ENCODE results near the gene ACTN2.

The ACTN2 gene

DNA sequence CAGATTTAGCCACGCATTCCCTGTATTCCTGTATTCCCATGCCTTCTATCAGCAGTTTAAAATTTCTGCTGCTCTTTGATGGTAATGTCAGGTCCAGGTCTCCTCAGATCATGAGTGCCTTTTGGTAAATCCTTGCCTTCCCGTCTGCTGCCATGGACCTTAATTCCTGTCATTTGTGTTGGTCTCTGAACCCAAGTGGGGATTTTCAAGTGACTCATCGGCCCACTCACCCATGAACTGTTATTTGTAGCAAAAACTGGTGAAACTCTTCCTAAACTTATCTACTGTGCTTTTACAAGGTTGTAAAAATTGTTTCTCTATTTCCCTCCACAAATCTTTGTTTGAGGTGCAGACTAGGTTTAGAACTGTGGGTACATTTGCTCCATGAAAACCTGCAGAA, 47.4 kb downstream of the ACTN2 start:
- DNase-seq (ENCODE audit: extremely low spot score, insufficient read length, low read depth) = no peak
- FAIRE-seq = no peak

- FAIRE-seq (no peak), DNase-seq (ENCODE audit: extremely low spot score, insufficient read length, low read depth) (no peak)
These were observed 48.0 kb downstream of the ACTN2 start for GRCh38 chr1:236734141-236734765.

DNA sequence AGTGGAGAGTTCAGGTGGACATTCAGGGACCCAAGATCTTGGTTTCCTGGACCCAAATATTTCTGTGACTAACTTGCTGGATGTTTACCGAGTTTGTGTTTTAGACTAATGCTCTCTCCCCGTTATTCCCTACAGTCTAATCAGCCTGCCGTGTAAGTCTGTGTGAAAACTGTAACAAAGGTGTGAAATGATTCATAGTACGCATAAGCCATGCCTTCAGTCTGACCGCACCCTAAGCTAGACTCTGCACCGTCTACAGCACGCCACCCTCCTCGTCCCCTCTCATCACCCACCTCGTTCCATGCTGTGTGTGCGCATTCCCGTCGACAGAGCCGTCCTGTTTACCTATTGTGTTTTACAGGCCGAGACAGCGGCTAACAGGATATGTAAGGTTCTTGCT, 50.5 kb downstream of the ACTN2 start:
- FAIRE-seq (no peak), DNase-seq (ENCODE audit: extremely low spot score, insufficient read length, low read depth) (no peak)

DNA sequence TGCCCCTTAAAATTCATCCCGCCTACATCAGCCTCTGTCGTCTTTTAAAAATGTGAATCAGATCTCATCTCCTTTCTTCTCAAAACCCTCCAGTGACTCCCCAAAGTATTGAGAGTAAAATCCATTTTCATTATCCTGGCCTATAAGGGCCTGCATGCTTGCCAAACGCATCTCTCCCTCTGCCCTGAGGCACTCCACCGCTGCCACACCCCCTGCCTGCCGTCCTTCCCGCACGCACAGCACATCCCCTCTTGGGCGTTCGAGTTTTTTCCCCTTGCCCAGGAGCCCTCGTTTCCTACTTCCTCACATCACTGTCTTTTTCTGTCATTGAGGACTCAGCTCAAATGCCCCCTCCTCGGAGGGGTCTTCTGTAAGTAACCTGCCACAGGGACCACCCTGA, 55.5 kb downstream of the ACTN2 start:
- FAIRE-seq (no peak), DNase-seq (ENCODE audit: extremely low spot score, insufficient read length, low read depth) (no peak)

DNA sequence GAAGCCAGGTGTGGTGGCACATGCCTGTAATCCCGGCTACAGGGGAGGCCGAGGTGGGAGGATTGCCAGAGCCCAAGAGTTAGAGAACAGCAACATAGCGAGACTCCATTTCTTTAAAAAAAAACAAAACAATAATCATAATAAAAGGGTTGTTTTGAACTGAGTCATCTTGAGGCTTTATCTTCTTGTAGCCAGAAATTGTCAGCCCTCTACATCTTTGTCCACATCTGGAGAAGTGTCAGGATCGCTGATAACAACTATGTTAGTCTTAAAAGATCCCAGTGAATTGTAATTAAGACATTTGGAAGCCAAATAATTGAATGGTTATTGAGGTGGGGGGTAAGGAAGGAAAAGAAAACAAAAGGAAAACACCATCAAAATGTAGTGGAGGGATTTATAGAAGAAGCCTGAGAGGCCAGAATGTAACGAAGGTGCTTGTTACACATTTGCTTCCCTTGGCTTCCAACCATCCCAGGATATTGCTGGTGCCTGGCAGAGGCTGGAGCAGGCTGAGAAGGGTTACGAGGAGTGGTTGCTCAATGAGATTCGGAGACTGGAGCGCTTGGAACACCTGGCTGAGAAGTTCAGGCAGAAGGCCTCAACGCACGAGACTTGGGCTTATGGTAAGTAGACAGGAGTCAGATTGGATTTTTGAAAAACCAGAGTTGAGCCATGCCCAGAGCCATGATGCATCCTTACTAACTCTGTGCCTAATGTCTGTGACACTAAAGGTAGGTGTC, 56.3 kb downstream of the ACTN2 start:
- no peak for DNase-seq (ENCODE audit: extremely low spot score, insufficient read length, low read depth)
- FAIRE-seq = no peak

DNA sequence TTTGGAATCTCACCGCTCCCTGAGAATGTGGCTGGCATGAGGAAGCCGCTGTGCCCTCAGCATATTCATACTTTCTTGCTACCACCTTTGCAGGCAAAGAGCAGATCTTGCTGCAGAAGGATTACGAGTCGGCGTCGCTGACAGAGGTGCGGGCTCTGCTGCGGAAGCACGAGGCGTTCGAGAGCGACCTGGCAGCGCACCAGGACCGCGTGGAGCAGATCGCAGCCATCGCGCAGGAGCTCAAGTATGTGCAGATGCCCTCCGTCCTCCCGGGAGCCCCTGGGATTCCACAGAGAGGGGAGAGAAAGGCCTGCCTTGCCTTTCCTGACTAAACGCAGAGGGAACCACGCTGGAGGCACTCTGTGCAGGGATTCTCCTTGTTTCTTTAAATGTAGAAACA, 58.2 kb downstream of the ACTN2 start:
- FAIRE-seq = no peak
- no peak for DNase-seq (ENCODE audit: extremely low spot score, insufficient read length, low read depth)

GRCh38 chr1:236746785-236747184, 60.5 kb downstream of the ACTN2 start:
- no peak for FAIRE-seq
- no peak for DNase-seq (ENCODE audit: extremely low spot score, insufficient read length, low read depth)

DNA sequence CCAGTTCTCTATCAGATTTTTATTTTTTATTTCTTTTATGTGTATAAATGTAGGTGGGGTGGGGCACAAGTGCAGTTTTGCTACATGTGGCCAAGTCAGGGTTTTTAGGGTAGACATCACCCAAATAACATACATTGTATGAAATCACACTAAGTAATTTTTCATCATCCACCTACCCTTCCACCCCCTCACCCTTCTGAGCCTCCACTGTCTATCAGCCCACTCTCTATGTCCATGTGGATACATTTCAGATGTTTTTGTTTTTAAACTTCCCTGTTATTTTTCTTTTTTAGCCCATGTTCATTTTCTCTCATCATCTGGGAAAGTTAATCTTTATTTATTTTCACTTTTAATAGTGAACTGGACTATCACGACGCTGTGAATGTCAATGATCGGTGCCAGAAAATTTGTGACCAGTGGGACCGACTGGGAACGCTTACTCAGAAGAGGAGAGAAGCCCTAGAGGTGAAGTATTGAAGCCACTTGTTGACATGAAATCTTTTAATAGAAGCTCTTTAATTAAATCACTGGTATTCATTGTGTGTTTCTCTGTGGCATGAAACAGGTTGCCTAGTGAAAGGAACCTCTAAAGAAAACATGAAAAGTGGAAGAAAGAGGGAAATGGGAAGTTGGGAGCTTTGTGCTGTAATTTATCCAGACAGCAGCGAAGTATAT, 61.1 kb downstream of the ACTN2 start:
- DNase-seq (ENCODE audit: extremely low spot score, insufficient read length, low read depth) = no peak
- FAIRE-seq = no peak

DNA sequence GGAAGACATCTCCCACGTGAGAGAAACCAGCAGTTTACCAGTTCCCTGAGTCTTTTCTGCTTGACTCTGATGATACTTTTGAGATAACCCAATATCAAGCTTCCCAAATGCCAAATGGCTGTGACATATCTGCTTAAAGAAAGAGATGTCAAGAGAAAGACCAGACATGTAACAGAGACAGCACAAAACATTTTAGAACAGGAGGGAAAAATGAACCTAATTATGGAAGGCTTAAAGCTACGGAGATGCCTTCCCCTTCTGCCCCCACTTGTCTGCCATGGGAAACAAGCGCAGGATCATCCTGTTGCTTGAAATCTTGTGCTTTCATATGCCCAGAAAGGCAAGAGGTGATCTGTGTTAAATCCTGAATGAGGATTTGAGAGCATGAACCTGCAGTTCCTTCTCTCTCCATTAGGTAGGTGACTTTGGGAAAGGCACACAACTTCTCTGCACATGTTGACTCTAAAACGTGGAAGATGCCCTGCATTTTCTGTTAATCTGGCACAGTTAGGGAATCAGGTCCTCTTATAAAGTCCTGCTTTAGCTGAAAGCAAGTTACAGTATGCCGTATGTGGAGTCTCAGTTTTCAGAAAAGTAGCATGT, 62.1 kb downstream of the ACTN2 start:
- FAIRE-seq (no peak), DNase-seq (ENCODE audit: extremely low spot score, insufficient read length, low read depth) (no peak)

GRCh38 chr1:236750928-236751327, 64.6 kb downstream of the ACTN2 start:
- no peak for FAIRE-seq

GRCh38 chr1:236751385-236751784, 65.1 kb downstream of the ACTN2 start:
- FAIRE-seq (no peak), DNase-seq (ENCODE audit: extremely low spot score, insufficient read length, low read depth) (no peak)

More at GRCh38 chr1:236750928-236751327, 64.6 kb downstream of the ACTN2 start:
- DNase-seq (ENCODE audit: extremely low spot score, insufficient read length, low read depth) = no peak

GRCh38 chr1:236751935-236752334, 65.6 kb downstream of the ACTN2 start:
- no peak for DNase-seq (ENCODE audit: extremely low spot score, insufficient read length, low read depth)
- no peak for FAIRE-seq

- no peak for DNase-seq (ENCODE audit: extremely low spot score, insufficient read length, low read depth)
- no peak for FAIRE-seq
These were observed 67.2 kb downstream of the ACTN2 start for GRCh38 chr1:236753516-236753915.

- DNase-seq (ENCODE audit: extremely low spot score, insufficient read length, low read depth) (no peak), FAIRE-seq (no peak)
These were observed 67.7 kb downstream of the ACTN2 start for GRCh38 chr1:236753964-236754363.

GRCh38 chr1:236754525-236755210, 68.4 kb downstream of the ACTN2 start:
- no peak for DNase-seq (ENCODE audit: extremely low spot score, insufficient read length, low read depth)
- FAIRE-seq = no peak

DNA sequence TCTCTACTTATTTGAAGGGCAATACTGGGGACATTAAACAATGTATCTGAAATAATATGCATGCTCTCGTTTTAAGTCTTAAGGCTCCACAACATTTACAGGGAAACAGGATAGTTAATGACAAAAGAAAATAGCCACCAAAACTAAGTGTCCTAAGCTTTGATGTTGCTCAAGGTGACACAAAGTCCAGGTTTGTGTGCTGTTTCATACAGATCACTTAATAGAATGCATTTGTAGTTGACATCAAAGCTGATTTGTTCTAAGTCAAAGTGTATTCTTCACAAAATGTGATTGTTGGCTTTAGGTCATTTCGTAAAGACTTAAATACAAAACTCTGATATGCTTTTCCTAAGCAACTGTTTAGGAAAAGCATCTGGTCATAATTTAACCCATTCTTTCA, 71.3 kb downstream of the ACTN2 start:
- no peak for FAIRE-seq
- no peak for DNase-seq (ENCODE audit: extremely low spot score, insufficient read length, low read depth)

GRCh38 chr1:236759252-236759859, 73.1 kb downstream of the ACTN2 start:
- peak; percentile 17 for DNase-seq (ENCODE audit: extremely low spot score, insufficient read length, low read depth)
- peak; percentile 86 for FAIRE-seq

DNA sequence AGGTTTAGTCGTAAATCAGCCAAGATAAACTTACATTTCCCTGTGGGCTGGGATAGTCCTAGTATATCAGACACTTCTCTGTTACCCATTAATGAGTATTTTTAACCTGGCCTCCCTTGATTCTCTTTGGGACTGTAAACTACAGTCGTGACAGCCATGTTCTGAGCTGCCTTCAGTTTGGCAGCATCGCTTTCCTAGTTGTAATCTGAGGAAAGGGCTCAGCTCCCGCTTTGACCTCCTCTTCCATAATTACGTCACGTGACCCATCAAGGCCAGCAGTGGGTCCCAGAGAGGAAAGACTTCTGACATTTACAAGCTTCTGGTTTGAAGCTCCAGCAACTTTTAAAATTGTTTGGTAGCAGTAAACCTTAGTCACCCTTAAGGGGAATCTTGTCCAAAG, 74.2 kb downstream of the ACTN2 start:
- DNase-seq (ENCODE audit: extremely low spot score, insufficient read length, low read depth) (no peak), FAIRE-seq (no peak)

- DNase-seq (ENCODE audit: extremely low spot score, insufficient read length, low read depth) = no peak
- FAIRE-seq = no peak
These were observed 74.7 kb downstream of the ACTN2 start for GRCh38 chr1:236760986-236761385.

All from GM18507 (cell line).